ENCODE data around the gene DAB2IP. TPM values are rescaled to one million over a fixed set of nuclear protein-coding genes. Genes with fewer than 3 reads are reported as not detected.

Gene DAB2IP
- total RNA-seq, 4 donors from 2014 or later, result 35.2 to 56.4 (median 51.4) TPM

DNA sequence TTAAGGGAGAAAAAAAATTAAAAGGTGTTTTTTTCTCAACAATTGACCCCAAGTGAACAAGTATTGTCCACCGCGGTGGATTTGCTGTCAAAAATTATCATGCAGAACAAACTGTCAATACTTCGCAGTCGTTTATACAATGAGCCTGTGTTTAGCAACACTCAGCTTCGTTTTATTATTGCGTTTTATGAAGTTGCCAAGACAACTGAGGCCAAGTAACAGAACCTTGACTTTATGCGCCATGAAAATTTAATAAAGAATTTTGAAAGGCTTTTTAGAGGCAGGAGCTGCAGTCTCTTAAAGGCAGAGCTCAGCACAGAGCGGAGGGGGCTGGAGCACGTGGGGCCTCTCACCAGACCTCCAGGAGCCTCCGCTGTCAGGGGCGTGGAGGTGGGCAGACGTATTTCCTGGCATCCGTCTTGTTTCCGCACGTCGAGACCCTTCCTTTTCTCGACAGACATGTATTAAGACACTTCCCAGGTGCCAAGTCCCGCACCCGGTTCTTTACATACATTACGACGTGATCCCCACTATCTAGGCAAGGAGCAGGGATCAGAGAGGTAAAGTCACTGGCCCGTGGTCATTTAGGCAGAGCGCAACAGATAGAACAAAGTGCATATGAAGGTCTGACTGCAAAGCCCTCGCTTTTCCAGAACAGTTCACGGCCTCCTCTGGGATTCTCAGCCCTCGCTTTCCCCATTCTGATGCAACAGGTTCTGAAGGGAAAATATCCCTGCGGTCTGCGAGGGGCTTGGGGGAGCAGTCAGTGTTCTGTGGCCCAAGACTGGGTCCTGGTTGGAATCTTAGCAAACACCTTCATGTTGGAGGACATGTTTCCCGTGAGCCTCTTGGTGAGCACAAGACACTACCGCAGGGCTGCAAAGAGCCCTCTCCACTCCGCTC is 164.4 kb downstream of the DAB2IP start:
- peaks cover 0 to 22% (median 4%) of the 10 kb centered on the region in 4 donors for H3K4me1 ChIP-seq
- no peaks in the 10 kb centered on the region for H3K36me3 ChIP-seq
- no peaks in the 10 kb centered on the region for H3K9me3 ChIP-seq
- 67 to 72% methylated on average over 31 of the region's 31 CpGs for WGBS, 2 donors
- no peak for DNase-seq (ENCODE audit: low spot score in 2 of 2)
- TF ChIP-seq POLR2A (IDR thresholded peaks at IDR 0.05) (no peak), EP300 (IDR thresholded peaks at IDR 0.05) (no peak)
- TF ChIP-seq, protein P1, sequence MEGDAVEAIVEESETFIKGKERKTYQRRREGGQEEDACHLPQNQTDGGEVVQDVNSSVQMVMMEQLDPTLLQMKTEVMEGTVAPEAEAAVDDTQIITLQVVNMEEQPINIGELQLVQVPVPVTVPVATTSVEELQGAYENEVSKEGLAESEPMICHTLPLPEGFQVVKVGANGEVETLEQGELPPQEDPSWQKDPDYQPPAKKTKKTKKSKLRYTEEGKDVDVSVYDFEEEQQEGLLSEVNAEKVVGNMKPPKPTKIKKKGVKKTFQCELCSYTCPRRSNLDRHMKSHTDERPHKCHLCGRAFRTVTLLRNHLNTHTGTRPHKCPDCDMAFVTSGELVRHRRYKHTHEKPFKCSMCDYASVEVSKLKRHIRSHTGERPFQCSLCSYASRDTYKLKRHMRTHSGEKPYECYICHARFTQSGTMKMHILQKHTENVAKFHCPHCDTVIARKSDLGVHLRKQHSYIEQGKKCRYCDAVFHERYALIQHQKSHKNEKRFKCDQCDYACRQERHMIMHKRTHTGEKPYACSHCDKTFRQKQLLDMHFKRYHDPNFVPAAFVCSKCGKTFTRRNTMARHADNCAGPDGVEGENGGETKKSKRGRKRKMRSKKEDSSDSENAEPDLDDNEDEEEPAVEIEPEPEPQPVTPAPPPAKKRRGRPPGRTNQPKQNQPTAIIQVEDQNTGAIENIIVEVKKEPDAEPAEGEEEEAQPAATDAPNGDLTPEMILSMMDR (IDR thresholded peaks at IDR 0.05), result no peak
- no peaks in the 10 kb centered on the region for H3K27me3 ChIP-seq
- H3K27ac ChIP-seq, result no peak overlapping the region
- H3K4me3 ChIP-seq, result no peak overlapping the region

DNA sequence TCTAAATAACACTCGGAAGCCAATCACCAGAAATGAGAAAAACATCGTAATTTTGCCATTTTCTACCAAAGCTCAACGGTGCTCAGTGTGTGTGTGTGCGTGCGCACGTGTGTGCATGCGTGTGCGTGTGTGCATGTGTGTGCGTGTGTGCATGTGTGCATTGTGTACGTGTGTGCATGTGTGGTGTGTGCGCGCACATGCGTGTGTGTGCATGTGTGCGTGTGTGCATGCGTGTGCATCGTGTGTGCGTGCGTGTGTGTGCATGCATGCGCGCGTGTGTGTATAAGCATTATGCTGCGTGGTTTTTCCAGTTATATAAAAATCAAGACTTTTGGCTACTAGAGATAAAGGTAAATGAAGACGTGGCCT is 165.0 kb downstream of the DAB2IP start:
- DNase-seq (ENCODE audit: low spot score in 2 of 2), result no peak
- H3K9me3 ChIP-seq, result no peaks in the 10 kb centered on the region
- TF ChIP-seq EP300 (IDR thresholded peaks at IDR 0.05) (no peak), POLR2A (IDR thresholded peaks at IDR 0.05) (no peak)
- TF ChIP-seq, protein P1 (IDR thresholded peaks at IDR 0.05), result no peak
- H3K27ac ChIP-seq, result no peak overlapping the region
- no peaks in the 10 kb centered on the region for H3K27me3 ChIP-seq
- H3K36me3 ChIP-seq, result no peaks in the 10 kb centered on the region
- H3K4me3 ChIP-seq, result no peak overlapping the region
- 88 to 89% methylated on average over 23 of the region's 23 CpGs for WGBS, 2 donors
- H3K4me1 ChIP-seq, result peaks cover 0 to 22% (median 4%) of the 10 kb centered on the region in 4 donors

DNA sequence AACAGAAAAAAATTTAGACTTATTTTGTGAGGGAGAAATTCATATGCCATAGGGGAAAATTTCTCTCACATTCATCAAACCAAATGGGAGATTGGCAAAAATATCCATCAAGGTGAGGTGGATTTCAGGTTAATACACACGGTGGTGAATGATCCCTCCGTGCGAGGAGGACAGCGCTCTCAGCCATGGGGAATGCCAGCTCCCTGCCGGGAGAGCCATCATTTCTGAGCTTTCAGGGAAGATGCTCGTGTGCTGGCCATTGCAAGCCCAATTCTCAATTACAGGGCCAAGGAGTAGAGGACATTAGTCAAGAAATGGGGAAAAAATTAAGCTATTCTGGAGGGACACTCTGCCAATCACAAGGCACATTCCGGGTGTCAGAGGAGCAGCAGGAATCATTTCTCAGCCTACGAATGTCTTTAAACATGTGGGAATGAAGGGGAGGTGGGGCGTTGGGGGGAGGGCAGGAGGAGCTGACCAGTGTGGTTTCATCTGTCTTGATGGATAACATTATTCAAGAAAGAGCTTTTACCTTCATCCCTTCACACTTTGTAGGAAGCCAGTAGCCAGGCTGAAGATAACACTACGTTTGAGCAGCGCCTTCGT is 165.5 kb downstream of the DAB2IP start:
- TF ChIP-seq, protein P1 (IDR thresholded peaks at IDR 0.05), result no peak
- no peak for TF ChIP-seq POLR2A (IDR thresholded peaks at IDR 0.05)
- TF ChIP-seq EP300 (IDR thresholded peaks at IDR 0.05), result no peak
- H3K4me3 ChIP-seq, result no peak overlapping the region
- no peak overlapping the region for H3K27ac ChIP-seq
- no peaks in the 10 kb centered on the region for H3K36me3 ChIP-seq
- no peaks in the 10 kb centered on the region for H3K27me3 ChIP-seq
- peaks cover 0 to 22% (median 4%) of the 10 kb centered on the region in 4 donors for H3K4me1 ChIP-seq
- no peak for DNase-seq (ENCODE audit: low spot score in 2 of 2)
- H3K9me3 ChIP-seq, result no peaks in the 10 kb centered on the region
- WGBS, 2 donors, result 77 to 80% methylated on average over 12 of the region's 12 CpGs

DNA sequence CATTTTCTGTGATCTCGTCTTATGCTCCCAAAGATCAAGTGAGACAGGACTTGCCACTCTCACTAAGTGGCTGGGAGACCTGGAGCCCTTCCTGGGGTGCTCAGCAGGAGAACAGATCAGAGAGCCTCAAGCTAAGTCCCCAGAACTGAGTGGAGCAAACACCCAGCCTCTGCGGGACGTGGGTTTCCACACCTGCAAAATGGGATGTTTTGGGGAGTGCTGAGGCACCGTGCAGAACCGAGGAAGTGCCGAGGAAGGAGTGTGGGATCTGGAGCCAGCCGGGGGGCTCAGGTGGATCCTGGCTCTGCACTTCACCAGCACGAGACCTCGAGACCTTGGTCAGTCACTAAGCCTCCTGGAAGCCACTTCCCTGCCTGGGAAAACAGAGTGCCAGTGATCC is 166.0 kb downstream of the DAB2IP start:
- Histone ChIP-seq H3K27me3 (no peaks in the 10 kb centered on the region), H3K4me3 (no peak overlapping the region), H3K36me3 (peaks cover 0 to 3% (median 0%) of the 10 kb centered on the region in 3 donors), H3K27ac (no peak overlapping the region), H3K4me1 (peaks cover 0 to 22% (median 4%) of the 10 kb centered on the region in 4 donors), H3K9me3 (no peaks in the 10 kb centered on the region)
- no peak for DNase-seq (ENCODE audit: low spot score in 2 of 2)
- TF ChIP-seq EP300 (IDR thresholded peaks at IDR 0.05), result no peak
- TF ChIP-seq POLR2A (IDR thresholded peaks at IDR 0.05), result no peak
- TF ChIP-seq, protein P1 (IDR thresholded peaks at IDR 0.05), result no peak
- WGBS, 2 donors, result 94 to 96% methylated on average over 9 of the region's 9 CpGs

Data from tibial nerve (tissue), 4 donors.